Nephron (organoid): Measurements from ENCODE around the gene ABTB1.
A peak's percentile ranks its signal among the peaks of the same experiment; 100 is the strongest.

Source experiments
- H3K27ac Mint-ChIP-seq, 3 experiments: 2 replicates each; pipeline ENCODE4 v1.8.0; 2020; ENCODE audit warnings: mixed read lengths in 3 of 3, mild to moderate bottlenecking in 2 of 3, moderate library complexity in 1 of 3
- H3K27me3 Mint-ChIP-seq: 2 replicates; pipeline ENCODE4 v1.8.0; 2021; ENCODE audit warnings: low read depth, mild to moderate bottlenecking, moderate library complexity, mixed read lengths
- H3K36me3 Mint-ChIP-seq: 2 replicates; pipeline ENCODE4 v1.8.0; 2020; ENCODE audit warnings: low read depth, mixed read lengths
- H3K4me1 Mint-ChIP-seq: 2 replicates; pipeline ENCODE4 v1.8.0; 2020; ENCODE audit warnings: mixed read lengths
- H3K4me3 Mint-ChIP-seq, 3 experiments: 2 replicates each; pipeline ENCODE4 v1.8.0; 2020; ENCODE audit warnings: mild to moderate bottlenecking in 3 of 3, mixed read lengths in 3 of 3, moderate library complexity in 2 of 3
- H3K9me3 Mint-ChIP-seq: 2 replicates; pipeline ENCODE4 v1.8.0; 2020; ENCODE audit warnings: mixed read lengths
- CTCF ChIP-seq, 3 experiments: fragments of 200-600 bp; sonication (generic); IDR thresholded peaks; one replicate each; pipeline ENCODE4 v1.5.0; 2021; ENCODE audit warnings: antibody characterized with exemption in 3 of 3; ENCODE audit not compliant: unreplicated experiment in 3 of 3

The ABTB1 gene

GRCh38 chr3:127698286-127698685, 25.5 kb downstream of the ABTB1 start:
- H3K36me3 Mint-ChIP-seq: peaks cover 4% of the 10 kb centered on the region
- H3K4me1 Mint-ChIP-seq: peaks cover 50% of the 10 kb centered on the region
- no peaks in the 10 kb centered on the region for H3K27me3 Mint-ChIP-seq
- H3K4me3 Mint-ChIP-seq: no peak overlapping the region
- H3K27ac Mint-ChIP-seq: peak overlapping the region; percentile 80 to 94 (median 93)
- TF ChIP-seq CTCF (IDR thresholded peaks at IDR 0.05; ENCODE audit: unreplicated experiment in 3 of 3): no peak
- H3K9me3 Mint-ChIP-seq: no peaks in the 10 kb centered on the region

GRCh38 chr3:127698691-127699415, 26.1 kb downstream of the ABTB1 start:
- H3K27ac Mint-ChIP-seq: peak overlapping the region; percentile 80 to 94 (median 93)

GRCh38 chr3:127699416-127700300, 26.9 kb downstream of the ABTB1 start:
- Mint-ChIP-seq H3K9me3 (peaks cover 8% of the 10 kb centered on the region), H3K4me3 (no peak overlapping the region), H3K27me3 (no peaks in the 10 kb centered on the region), H3K4me1 (peaks cover 50% of the 10 kb centered on the region), H3K36me3 (peaks cover 14% of the 10 kb centered on the region), H3K27ac (peak overlapping the region; percentile 52 to 93 (median 83))
- TF ChIP-seq CTCF (IDR thresholded peaks at IDR 0.05; ENCODE audit: unreplicated experiment in 3 of 3): no peak

More at GRCh38 chr3:127698691-127699415, 26.1 kb downstream of the ABTB1 start:
- Mint-ChIP-seq H3K36me3 (peaks cover 9% of the 10 kb centered on the region), H3K4me3 (no peak overlapping the region), H3K4me1 (peaks cover 50% of the 10 kb centered on the region), H3K9me3 (peaks cover 5% of the 10 kb centered on the region), H3K27me3 (no peaks in the 10 kb centered on the region)
- no peak for TF ChIP-seq CTCF (IDR thresholded peaks at IDR 0.05; ENCODE audit: unreplicated experiment in 3 of 3)

GRCh38 chr3:127700406-127700805, 27.7 kb downstream of the ABTB1 start:
- Mint-ChIP-seq H3K36me3 (peaks cover 19% of the 10 kb centered on the region), H3K9me3 (peaks cover 9% of the 10 kb centered on the region), H3K27me3 (no peaks in the 10 kb centered on the region), H3K27ac (peak overlapping the region in 2 of 3 experiments; percentile 19 to 63), H3K4me1 (peaks cover 50% of the 10 kb centered on the region), H3K4me3 (no peak overlapping the region)
- no peak for TF ChIP-seq CTCF (IDR thresholded peaks at IDR 0.05; ENCODE audit: unreplicated experiment in 3 of 3)

- no peak for TF ChIP-seq CTCF (IDR thresholded peaks at IDR 0.05; ENCODE audit: unreplicated experiment in 3 of 3)
- H3K27ac Mint-ChIP-seq: peak overlapping the region in 1 of 3 experiments; percentile 35
- H3K27me3 Mint-ChIP-seq: peaks cover 3% of the 10 kb centered on the region
- H3K4me3 Mint-ChIP-seq: no peak overlapping the region
- H3K36me3 Mint-ChIP-seq: peaks cover 19% of the 10 kb centered on the region
- H3K9me3 Mint-ChIP-seq: peaks cover 9% of the 10 kb centered on the region
- peaks cover 45% of the 10 kb centered on the region for H3K4me1 Mint-ChIP-seq
These were observed 28.6 kb downstream of the ABTB1 start for GRCh38 chr3:127701280-127701911.
